ENCODE measurements around the gene SH3D19.
"Not testable (repeated sequence)": the region's sequence is repeated elsewhere in the genome, so short reads cannot be mapped to it uniquely, and the experiment has no call there.

SH3D19 gene

DNA sequence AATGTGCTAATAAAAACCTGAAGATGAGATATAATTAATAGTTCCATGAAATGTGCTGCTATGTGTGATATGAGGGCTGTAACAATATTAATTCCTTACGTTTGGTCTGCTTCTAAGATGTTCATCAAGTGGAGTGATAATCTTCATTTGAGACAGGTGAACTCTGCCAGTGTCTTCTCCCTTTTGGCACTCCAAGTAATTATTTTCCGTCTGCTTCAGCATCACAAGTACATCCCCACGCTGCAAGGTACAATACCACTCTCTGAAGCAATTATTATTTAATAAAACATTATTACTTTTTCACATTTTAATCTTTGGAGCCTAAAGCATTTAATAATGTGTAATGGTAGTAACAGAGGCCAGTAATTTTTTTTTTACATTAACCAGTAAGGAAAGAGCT lies 181.6 kb downstream of the SH3D19 start:
- DNase-seq = no peak

DNA sequence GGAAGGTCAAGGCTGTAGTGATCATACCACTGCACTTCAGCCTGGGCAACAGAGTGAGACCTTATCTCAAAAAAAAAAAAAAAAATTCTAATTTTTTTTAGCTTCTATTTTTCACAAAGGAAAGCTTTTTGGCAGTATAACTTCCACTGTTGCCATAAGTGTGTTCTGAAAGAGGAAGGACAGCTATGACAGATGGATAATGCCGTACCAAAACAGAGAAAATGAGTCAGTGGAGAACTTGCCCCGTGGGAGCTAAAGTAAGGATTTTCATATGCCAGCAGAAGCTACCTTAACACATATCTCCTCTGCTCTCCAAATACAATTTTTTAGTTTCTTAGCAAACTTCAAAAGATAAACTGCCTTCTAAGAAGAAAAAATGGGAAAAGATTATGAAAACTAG lies 182.2 kb downstream of the SH3D19 start:
- DNase-seq = peak; percentile 7

DNA sequence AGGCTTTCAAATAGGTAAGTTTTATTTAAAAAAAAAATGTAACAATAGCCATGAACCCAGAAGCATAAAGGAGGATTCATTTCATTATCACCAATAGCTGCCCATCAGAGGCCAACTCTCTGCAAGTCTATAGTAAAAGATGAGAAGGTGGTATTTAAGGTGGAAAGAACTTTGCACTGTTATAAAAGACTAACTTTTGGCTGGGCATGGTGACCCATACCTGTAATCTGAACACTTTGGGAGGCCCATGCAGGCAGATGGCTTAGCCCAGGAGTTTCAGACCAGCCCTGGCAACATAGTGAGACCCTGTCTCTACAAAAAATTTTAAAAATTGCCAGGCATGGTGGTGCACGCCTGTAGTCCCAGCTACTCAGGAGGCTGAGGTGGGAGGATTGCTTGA lies 182.6 kb downstream of the SH3D19 start:
- DNase-seq = no peak

- DNase-seq = no peak
Observed at GRCh38 chr4:151139814-151140213, 185.6 kb downstream of the SH3D19 start.

DNA sequence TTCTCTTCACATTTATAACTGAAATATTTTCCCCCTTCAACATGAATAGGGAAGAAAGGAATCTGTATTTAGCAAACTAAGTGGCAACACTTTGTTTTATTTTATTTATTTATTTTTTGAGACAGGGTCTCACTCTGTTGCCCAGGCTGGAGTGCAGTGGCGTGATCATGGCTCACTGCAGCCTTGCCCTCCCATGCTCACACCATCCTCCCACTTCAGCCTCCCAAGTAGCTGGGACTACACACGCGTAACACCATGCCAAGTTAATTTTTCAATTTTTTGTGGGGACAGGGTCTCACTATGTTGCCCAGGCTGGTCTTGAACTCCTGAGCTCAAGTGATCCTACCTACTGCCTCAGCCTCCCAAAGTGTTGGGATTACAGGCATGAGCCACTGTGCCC lies 189.4 kb downstream of the SH3D19 start:
- DNase-seq = not testable (repeated sequence)

- DNase-seq = no peak
Observed at GRCh38 chr4:151133311-151133710, 192.1 kb downstream of the SH3D19 start.

DNA sequence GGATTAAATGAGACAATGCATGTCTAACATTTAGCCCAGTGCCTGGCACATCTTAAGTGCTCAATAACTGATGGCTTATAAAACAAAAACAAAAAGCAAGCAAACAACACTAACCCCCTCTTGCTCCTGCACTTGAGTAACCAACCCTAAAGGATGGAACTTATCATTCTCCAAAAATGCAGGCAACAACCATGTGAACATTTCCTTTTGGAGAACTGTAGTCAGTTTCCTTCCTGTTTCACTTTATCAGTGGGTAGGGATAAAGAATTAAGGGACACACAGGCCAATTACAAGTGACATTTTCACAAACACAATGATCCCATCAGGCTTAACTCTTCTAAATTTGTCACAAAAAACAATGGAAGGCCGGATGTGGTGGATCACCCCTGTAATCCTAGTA lies 195.6 kb downstream of the SH3D19 start:
- no peak for DNase-seq

- peak; percentile 53 for DNase-seq
Observed at GRCh38 chr4:151117371-151117962, 207.9 kb downstream of the SH3D19 start.

DNA sequence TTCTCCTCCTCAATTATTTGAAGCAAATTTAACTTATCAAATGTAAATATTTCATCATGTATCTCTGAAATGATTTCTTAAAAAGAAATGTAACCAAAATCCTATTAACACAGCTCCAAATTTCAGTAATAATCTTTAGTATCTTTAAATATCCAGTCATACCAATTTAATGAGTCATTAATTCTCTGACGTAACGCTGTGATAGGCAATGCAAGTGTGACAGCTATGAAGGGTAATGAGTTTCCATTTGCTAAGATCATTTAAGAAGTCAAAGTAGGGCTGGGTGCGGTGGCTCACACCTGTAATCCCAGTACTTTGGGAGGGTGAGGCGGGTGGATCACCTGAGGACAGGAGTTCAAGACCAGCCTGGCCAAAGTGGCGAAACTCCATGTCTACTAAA lies 210.4 kb downstream of the SH3D19 start:
- DNase-seq = no peak

GRCh38 chr4:151114338-151114737 lies 211.1 kb downstream of the SH3D19 start:
- no peak for DNase-seq

DNA sequence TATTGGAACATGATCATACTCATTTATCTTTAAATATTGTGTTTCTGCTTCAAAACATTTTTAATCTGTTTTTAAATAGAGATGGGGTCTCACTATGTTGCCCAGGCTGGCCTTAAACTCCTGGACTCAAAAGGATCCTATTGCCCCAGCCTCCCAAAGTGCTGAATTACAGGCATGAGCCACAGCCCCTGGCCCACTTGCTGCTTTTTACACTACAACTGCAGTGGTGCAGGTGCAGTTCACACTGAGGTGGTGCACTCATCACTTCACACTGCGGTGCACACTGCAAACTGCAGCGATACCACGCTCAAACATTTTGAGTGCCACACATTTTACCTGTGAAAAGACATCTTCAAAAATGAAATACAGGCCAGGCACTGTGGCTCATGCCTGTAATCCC lies 215.2 kb downstream of the SH3D19 start:
- no peak for DNase-seq

DNA sequence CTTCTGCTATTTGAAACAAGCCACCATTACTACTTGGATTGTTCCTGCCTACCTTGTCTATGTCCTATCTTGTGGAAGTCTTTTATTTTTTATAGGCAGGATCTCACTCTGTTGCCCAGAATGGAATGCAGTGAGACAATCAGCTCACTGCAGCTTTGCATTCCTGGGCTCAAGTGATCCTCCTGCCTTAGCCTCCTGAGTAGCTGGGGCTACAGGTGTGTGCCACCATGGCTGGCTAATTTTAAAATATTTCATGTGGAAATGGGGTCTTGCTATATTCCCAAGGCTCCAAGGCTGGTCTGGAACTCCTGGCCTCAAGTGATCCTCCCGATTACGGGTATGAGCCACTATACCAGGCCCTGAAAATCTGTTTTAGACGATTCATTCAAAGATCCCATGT lies 218.3 kb downstream of the SH3D19 start:
- DNase-seq = no peak

- no peak for DNase-seq
Observed at GRCh38 chr4:151105454-151106032, 219.9 kb downstream of the SH3D19 start.

DNA sequence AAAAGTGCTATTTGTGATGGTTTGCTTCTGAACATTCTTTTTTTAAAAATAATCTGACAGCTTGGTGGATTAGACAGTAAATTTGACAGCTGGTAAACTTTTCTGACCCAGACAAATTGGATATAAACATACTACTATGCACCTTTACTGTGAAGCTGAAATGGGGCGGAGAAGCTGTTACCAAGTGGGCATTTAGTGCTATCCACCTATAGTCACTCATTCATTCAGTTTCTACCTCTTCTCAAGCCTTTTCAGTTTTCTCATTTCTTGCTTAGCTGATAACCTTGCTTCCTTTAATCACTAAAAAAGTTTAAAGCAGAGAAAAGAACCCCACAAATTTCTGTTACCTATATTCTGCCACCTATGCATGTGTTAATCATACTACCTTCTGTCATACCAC lies 220.8 kb downstream of the SH3D19 start:
- DNase-seq = no peak

- DNase-seq = no peak
Observed at GRCh38 chr4:151103758-151104157, 221.6 kb downstream of the SH3D19 start.

- DNase-seq = no peak
Observed at GRCh38 chr4:151100531-151100930, 224.9 kb downstream of the SH3D19 start.

DNA sequence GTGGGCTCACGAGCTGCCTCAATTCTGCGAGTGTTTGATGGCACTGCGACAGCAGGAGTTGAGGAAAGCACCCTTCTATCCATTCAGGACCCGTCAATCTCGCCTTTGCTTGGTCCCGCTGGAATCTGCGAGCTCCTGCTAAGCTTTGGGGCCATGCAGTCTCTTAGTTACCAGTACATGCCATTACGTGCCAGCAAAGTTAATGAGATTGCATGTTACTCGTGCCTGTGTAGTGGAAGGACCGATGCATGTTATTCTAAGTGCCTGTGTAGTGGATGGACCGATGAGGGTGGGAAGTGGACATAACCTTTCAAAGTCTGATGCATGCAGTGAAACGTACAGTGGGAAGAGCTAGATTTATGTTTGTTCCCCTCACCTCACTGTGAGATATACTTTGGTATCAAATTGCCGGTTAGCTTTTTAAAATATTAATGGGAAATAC lies 225.4 kb downstream of the SH3D19 start:
- DNase-seq = no peak

GRCh38 chr4:151099229-151099975 lies 226.0 kb downstream of the SH3D19 start, which contains the start of gene RPS3A:
Gene RPS3A, plus strand, starts transcription at chr4:151099628. Its CDS starts 25 bp downstream, at chr4:151099653.
- peak; percentile 98 for DNase-seq

- no peak for DNase-seq
Observed at GRCh38 chr4:151098979-151099228, 226.5 kb downstream of the SH3D19 start.

- no peak for DNase-seq
Observed at GRCh38 chr4:151097759-151098158, 227.6 kb downstream of the SH3D19 start.

DNA sequence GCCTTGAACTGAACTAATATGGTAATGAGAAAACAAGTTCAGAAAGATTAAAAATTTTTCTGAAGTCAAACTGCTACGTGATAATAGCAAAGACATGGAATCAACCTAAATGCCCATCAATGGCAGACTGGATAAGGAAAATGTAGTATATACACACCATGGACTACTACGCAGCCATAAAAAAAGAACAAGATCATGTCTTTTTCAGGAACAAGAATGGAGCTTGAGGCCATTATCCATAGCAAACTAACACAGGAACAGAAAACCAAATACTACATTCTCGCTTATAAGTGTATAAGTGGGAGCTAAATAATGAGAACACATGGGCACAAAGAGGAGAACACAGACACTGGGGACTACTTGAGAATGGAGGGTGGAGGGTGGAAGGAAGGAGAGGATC lies 230.3 kb downstream of the SH3D19 start:
- DNase-seq = no peak

DNA sequence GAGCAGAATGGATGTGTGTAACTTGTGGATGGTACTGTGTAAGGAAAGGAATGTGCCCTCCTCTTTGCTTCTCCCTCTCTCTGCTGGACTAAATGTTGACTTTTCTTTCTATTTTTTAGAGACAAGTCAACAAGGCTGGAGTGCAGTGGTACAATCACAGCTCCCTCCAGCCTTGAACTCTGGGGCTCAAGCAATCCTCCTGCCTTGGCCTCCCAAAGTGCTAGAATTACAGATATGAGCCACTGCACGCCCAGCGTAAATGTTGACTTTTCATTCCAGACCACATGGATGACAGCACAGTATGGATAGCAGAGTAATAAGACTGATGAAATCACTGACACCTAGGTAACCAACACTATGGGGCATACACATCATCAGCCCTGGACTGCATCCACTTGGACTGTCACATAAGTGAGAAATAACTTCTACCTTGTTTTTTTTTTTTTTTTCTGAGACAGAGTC lies 231.1 kb downstream of the SH3D19 start:
- no peak for DNase-seq

GRCh38 chr4:151093203-151093602 lies 232.2 kb downstream of the SH3D19 start:
- DNase-seq = no peak

DNA sequence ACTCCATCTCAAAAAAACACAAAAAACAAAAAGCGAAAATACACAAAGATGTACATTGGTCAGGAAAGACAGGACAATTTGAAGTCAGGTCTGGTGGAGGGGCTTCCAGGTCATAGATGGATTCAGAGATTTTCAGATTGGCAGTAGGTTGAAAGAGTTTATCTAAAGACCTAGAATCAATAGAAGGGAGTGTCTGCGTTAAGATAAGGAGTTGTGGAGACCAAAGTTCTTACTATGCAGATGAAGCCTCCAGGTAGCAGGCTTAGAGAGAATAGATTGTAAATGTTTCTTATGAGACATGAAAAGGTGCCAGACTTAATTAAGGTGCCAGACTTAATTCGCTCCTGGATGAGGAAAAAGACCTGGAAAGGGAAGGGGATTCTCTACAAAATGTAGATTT lies 232.9 kb downstream of the SH3D19 start:
- no peak for DNase-seq

DNA sequence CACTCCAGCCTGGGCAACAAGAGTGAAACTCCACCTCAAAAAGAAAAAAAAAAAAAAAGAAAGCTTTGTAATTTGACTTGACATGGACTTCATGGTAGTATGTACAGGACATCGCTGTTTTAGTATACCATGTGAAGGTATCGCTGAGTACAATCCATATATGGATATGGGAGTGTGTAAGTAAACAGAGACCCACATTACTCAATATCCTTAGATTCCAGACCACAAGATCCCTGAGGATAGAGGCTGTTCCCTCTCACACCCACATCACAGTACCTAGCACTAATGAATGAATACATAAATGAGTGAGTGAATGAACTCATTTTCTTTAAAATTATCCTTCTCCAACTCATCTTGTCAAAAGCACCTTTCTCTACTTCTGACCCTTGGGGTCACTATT lies 234.4 kb downstream of the SH3D19 start:
- no peak for DNase-seq

All from suppressor macrophage treated with lipopolysaccharide for 4 hours (primary cell).